NCI-H146 (cell line): ENCODE measurements around the gene MED13.
"Not testable (repeated sequence)": the region's sequence is repeated elsewhere in the genome, so short reads cannot be mapped to it uniquely, and the experiment has no call there.

Source experiments
- DNase-seq: peaks from one replicate; lab custom pipeline; 2025; lab: John Stamatoyannopoulos, UW

The MED13 gene

GRCh38 chr17:62090021-62090824 is 25.1 kb upstream of the MED13 start:
- no peak for DNase-seq

DNA sequence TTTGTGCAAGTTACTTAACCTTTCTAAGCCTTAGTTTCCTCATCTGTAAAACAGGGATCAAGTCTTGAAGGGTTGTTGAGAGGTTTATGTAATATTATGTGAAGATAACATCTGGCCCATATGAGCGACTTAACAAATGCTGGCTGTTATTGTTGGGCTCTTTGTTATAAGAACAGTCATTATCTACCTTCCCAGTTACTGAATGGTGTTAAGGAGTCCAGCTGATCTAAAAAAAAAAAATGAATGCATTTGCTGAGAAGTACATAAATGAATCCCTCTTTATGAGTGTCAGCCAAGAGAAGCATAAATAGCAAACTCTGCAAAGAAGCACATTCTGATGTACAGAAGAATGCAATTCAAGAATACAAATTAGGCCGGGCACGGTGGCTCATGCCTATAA is 24.3 kb upstream of the MED13 start:
- DNase-seq = no peak

GRCh38 chr17:62086737-62087136 is 21.7 kb upstream of the MED13 start:
- DNase-seq = no peak

- no peak for DNase-seq
Observed at GRCh38 chr17:62085511-62086408, 20.7 kb upstream of the MED13 start.

- DNase-seq = no peak
Observed at GRCh38 chr17:62084585-62084984, 19.5 kb upstream of the MED13 start.

- DNase-seq = no peak
Observed at GRCh38 chr17:62083651-62084050, 18.6 kb upstream of the MED13 start.

GRCh38 chr17:62080647-62081046 is 15.6 kb upstream of the MED13 start:
- no peak for DNase-seq

DNA sequence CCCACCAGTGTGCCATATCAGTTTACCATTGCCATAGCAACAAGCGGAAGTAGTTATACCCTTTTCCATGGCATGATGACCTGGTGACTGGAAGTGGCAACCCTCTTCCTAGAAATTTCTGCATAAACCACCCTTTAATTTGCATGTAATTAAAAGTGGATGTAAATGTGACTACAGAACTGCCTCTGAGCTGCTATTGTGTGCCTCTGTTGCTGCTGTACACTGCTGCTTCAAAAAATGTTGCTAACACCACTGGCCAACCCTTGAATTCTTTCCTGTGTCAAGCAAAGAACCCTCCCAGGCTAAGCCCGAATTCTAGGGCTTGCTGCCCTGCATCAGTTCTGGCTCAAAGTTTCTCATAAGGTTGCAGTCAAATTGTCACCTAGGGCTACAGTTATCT is 12.9 kb upstream of the MED13 start:
- no peak for DNase-seq

DNA sequence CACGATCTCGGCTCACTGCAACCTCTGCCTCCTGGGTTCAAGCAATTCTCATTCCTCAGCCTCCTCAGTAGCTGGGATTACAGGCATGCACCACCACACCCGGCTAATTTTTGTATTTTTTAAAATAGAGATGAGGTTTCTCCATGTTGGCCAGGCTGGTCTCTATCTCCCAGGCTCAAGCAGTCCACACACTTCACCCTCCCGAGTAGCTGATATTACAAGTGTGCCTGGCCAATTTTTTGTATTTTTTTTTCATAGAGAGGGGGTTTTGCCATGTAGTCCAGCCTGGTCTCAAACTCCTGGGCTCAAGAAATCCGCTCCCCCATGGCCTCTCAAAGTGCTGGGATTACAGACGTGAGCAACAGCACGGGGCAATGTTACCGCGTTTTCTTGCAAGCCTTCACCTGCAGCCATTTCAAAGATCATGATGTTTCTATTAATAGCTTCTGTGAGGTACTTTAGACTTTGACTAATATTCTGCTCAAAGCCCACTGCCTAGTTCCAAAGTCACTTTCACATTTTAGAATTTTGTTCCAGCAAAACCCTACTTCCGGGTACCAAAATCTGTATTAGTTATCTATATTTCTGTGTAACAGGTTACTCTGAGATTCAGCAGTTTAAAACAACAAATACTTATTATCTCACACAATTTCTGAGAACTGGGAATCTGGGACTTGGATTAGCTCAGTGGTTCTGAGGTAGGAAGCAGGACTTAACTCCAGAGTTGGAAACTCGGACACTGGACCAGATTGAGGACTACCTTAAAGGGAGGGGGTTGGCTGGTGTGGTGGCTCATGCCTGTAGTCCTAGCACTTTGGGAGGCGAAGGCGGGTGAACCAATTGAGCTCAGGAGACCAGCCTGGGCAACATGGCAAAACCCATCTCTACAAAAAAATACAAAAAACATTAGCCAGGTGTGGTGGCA is 12.0 kb upstream of the MED13 start:
- no peak for DNase-seq

GRCh38 chr17:62075308-62075815 is 10.3 kb upstream of the MED13 start:
- no peak for DNase-seq

DNA sequence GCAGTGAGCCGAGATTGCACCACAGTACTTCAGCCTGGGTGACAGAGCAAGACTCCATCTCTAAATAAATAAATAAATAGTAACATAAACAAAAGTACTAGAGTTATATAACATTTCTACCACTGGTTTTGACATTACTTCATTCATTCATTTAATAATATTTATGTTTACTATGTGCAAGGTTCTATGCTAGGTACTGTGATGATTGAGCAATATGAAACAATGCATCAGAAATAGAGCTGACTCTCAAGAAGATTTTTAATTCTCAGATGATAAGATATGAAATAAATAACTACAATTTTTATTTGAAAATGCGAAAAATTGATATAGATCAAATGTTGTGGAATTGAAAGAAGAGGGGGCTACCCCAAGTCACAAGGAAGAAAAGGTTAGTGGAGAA is 8.9 kb upstream of the MED13 start:
- no peak for DNase-seq

DNA sequence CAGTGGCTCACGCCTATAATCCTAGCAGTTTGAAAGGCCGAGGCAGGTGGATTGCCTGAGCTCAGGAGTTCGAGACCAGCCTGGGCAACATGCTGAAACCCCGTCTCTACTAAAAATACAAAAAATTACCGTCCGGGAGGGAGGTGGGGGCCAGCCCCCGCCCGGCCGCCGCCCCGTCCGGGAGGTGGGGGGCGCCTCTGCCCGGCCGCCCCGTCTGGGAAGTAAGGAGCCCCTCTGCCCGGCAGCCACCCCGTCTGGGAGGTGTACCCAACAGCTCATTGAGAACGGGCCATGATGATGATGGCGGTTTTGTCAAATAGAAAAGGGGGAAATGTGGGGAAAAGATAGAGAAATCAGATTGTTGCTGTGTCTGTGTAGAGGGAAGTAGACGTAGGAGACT is 7.8 kb upstream of the MED13 start:
- not testable (repeated sequence) for DNase-seq

DNA sequence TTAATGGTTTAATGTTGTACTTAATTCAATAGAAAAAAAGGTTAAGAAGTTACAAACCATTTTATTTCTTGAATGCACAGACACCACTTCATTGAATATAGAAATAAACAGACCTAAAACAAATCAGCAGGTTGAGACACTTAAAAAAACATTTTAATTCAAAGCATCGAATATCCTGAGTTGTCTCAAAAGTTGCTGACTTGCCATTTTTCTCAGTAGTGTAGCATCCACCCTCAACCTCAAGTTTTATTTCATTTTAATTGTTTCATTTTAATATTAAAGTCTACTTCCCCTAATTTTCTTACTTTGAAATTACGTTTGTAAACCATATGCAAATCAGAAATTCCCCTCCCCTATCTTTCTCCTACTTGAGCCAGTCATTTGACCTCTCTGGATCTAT is 5.8 kb upstream of the MED13 start:
- DNase-seq = no peak

DNA sequence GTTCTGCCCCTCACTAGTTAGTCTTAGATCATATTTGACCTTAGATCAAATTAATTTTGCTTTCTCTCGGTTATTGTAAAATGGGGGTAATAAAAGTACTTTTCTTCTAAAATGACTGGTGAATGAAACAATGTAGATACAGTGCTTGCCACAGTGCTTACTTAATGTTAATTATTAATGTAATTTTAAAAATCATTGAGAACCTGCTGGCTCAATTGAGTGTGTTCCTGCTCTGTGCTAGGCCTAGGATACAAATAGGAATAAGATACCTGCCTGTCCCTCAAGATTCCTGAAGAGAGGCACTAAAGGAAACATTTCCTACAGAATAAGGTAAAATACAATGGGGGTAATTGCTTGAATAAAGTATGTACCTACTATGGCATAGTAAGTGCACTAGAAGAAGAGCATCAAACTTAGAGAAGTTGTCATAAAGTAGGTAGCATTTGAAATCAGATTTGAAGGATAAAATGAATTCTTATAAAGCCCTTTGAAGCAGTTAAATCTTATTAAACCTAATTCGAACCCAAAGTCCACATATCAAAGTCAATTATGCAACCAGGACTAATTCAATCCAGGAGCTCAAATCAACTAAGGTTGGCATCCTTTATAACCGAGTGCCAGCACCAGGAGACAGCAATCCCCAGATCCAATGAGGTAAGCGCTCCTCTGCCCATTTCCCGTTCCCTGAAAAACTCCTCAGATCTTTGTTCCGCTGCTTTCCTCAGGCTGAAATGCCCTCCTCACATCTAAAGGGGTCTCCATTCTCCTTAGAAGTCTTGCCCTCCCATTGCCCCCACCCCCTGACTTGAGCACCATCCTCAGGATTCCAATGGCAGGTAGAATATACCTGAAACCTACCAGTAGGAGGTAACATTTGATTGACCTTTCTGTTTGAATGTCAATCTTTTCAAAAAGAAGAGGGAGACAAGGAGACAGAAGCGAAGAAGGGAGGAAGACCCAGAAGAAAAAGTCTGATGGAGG is 2.4 kb upstream of the MED13 start:
- DNase-seq = no peak

DNA sequence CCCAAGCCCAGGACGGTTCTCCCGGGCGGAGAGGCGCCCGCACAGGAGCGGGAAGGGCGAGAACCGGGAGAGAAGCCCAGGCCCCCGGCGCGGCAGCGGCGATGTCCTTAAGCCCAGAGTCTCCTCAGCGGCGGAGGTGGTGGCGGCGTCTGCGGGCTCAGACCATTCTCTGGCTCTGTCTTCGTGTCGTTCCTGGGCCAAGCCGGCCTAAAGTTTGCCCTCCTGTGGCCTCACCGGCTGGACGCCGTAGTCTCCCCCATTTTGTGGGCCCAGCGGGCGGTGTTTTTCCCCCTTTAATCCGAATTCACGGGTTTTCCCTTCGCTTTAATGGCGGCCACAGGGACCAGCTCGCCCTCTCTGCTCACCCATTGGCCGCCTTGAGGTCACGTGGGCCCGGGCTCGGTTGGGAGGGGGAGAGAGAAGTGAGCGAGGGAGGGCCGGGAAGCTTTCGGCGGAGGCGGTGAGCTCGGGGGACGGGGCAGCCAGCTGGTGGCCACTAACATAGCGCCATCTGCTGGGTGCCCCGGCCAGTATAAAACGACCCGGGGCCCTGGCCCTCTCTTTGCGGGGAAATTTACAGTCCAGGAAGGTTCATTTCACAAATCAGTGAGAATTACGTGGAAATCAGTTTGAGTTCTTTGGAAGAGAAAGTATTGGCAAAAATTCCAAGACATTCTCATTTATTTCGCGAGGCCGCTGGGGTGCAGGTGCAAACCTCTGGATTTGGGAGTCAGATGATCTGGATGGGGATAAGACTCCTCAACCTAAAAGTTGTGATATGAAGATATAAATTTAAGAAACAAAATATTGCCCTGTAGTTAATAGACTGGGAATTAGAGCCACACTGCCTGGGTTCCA is 762 bp upstream of the MED13 start:
- peak; percentile 97 for DNase-seq

DNA sequence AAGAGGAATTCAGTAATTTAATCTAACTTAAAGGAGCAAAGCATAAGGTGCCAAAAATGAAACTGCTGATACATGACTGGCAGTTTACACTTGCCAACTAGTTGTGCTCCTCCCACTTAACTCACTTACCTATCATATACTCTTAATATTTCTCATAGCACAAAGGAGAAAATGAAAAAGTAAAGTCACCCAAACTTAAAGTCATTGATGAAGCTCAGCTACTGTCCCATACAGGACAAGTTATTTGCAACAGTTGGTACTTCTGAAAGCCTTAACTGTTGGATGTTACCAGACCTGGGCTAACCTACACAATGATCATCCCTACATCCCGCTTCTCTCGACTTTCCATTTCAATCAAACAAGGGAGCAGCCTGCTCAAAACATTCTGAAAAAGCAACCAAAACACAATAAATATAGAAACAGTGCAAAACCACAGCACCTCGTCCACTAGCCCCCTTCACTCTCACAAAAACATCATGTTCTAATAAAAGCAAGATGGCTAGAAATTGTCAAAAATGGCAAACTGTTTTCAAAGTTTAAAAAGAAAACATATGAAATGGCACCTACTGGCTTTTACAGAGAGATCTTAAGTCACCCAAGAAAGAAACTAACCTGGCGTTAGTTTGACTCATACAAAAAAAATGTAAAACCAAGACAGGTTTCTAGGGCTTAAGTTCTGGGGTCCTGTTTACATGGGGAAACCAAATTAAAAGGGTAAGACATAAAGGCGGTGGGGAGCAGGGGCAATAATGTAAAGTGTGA is 868 bp downstream of the MED13 start:
- DNase-seq = no peak

DNA sequence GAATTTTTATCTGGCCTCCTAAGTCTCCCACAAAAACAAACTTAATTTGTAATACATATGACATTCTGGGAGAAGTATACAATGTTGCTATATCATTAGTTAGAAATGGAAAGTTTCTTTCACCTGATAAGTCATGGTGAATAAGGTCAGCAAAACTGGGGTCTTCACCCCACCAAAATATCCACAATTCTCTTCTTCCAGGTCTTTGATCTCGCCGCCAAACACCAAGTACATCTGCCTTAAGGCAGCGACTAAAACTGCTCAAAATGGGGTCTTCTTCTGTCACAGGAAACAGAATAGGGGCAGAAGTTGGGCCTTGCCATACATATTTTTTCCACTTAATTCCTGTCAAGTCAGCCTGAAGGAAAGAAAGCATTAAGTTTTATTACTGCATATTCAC is 2.1 kb downstream of the MED13 start:
- no peak for DNase-seq

DNA sequence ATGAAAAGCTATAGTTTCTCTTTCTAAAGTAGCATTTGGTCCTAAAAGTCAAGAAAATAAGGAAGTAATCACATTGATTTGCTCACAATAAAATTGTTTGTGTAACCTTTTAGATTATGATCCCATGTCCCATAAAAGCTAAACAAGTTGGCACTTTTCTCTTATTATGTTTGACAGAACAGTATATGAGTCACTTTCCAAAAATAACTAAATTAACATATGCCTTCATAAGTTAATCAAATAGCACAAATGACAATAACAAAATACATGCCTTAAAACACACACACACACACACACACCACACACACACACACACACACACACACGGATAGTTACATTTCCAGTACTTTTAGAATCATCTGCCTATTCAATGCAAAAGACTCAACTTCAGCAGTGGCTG is 2.8 kb downstream of the MED13 start:
- DNase-seq = no peak

GRCh38 chr17:62059414-62059813 is 5.7 kb downstream of the MED13 start:
- no peak for DNase-seq
